ENCODE results near the gene FOXJ3.
A peak's percentile ranks its signal among the peaks of the same experiment; 100 is the strongest.

Gene FOXJ3

DNA sequence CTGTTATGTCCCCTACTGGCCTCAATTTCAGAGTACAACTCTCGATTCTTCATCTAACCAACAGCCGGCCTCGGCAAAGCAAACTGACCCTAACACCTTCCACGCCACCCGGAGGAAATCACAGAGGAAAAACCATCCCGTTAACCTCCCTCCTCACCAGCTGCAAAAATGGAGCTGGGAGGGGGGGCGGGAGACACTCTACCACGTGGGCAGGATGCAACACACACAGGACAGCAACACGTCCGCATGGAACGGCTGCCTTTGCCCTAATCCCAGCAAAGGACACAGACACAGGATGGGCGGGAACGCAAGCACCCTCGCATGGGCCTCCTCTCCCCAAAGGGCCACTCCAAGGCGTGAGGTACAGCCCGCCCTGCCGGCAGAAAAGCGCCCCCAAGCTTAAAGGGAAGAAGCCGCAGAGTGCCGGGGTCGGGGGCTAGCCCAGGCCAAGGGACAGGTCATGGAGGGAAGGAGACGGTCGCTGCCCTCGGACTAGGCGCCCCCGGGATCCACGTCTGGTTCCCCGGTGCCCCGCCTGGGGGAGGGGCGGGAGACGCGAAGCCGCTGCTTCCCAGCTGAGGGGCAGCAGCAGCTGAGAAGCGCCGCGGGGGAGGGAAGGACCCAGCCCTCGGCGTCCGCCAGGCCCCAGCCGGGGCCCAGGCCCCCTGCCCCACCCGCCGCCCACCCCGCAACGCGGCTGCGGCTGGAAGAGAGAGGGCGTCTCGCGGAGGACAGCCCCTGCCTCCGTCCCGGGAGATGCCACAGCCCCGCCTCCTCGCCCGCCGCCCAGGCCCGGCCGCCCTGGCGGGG lies 590 bp downstream of the FOXJ3 start:
- peak; percentile 36 for DNase-seq (ENCODE audit: low spot score)

DNA sequence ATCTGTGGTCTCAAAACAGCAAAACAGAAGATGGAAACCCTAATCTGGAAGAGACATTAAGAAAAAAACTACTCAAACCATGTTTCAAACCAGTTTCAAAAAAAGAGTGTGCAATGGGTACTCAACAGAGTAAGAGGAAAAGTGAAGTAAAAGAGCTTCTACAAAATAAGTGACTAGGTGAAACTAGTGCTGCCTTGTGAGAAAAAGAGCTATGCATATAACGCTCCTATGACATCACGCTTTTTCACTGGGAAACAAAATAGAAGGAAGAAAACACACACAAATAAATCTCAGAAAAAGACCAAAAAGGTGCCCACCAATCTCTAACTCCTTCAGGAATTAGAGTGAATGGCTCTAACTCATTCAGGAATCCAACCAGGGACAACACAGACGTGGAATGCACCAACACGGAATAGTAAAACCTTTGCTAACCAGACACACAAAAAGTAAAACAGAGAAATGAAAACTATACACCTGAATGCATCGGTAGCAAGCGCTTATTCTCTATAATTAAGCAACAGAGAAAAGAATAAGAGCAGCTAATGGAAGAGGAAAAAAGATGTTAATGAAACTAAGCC lies 1.3 kb downstream of the FOXJ3 start:
- peak; percentile 25 for DNase-seq (ENCODE audit: low spot score)

DNA sequence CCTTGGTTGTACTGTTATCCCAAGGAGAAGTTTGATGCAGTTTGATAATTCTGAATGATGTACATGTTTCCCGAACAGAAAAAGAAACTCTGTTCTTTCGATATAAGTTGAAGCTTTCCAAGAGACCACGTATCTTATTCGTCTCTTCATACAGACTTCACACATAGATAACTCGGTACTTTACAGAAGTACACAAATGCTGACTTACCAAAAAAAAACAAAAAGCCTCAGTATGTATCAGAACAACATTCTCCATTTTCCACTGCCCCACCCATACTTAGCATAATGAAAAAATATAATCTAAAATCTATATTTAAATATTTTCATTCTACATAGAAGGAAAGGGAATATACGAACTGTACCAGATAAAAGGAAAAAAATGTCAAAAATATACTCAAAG lies 2.2 kb downstream of the FOXJ3 start:
- DNase-seq (ENCODE audit: low spot score) = no peak

DNA sequence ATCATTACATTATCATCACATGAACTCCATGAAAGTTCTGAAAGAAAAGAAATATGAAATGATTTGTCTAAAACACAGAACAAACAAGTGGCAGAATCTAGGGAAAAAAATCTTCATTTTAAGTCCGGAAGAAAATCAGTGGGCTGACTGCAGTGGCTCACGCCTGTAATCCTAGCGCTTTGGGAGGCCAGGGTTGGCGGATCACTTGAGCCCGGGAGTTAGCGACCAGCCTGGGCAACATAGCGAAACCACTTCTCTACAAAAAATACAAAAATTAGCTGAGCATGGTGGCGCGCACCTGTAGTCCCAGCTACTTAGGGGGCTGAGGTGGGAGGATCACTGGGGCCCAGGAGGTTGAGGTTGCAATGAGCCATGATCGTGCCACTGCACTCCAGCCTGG lies 4.8 kb downstream of the FOXJ3 start:
- DNase-seq (ENCODE audit: low spot score) = no peak

DNA sequence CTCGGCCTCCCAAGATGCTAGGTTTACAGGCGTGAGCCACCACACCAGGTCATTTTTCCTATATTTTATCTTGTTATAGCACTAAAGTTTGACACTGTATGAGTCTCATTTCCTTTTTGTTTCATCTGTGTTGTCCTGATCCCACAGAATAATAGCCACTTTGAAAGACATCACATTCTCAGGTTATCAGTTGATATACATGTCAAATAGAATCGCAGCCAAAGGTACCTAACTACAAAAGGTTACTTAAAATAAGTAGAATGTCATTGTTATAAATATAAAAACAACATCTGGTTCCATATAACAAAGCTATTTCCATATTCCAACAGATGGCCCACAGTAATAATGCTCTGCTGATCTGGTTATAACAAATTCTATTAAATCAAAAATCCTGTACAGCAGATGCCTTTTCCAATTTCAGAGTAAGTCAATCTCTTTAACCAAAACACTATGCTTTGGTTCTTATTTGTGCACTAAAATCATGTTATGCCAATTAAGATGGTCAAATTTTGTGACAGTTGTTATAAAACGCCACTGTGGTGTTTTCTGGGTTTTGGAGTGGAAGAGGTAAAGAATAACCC lies 6.0 kb downstream of the FOXJ3 start:
- DNase-seq (ENCODE audit: low spot score) = no peak

DNA sequence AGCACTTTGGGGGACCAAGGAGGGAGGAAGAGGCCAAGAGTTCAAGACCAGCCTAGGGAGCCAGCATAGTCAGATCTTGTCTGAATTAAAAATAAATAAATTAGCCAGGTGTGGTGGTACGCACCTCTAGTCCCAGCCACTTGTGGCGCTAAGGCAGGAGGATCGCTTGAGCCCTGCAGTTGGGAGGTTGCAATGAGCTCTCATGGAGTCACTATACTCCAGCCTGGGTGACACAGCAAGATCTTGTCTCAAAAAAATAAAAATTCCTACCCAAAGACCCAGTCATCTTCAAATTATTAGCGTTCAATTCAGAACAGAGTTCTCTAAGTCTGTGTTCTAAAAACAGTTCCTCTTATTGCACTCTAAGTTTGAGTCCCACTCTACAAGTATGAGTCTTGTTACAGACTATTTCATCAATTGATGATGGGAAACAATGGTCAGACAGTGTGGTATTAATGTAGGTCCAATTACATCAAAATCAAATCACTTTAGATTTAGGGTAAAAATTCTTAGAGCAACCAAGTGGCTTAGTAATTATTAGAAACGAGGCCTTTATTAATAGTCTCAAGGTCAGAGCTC lies 6.9 kb downstream of the FOXJ3 start:
- no peak for DNase-seq (ENCODE audit: low spot score)

DNA sequence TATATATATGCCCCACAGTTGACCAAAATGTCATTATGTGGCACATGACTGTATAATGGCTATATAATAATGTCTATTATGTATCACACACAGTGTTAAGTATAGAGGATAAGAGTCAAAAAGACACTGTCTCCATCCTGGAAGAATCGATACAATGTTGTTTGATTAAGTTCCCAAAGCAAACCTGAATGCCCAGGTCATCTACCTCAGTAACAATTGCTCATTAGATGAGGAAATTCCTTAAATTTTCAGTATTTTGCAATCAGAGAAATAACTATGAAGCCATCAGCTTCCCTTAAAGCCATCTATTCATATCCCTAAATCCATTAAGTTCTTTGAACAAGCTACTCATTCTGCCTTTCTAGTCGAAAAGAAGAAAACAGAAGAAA lies 10.0 kb downstream of the FOXJ3 start:
- no peak for DNase-seq (ENCODE audit: low spot score)

DNA sequence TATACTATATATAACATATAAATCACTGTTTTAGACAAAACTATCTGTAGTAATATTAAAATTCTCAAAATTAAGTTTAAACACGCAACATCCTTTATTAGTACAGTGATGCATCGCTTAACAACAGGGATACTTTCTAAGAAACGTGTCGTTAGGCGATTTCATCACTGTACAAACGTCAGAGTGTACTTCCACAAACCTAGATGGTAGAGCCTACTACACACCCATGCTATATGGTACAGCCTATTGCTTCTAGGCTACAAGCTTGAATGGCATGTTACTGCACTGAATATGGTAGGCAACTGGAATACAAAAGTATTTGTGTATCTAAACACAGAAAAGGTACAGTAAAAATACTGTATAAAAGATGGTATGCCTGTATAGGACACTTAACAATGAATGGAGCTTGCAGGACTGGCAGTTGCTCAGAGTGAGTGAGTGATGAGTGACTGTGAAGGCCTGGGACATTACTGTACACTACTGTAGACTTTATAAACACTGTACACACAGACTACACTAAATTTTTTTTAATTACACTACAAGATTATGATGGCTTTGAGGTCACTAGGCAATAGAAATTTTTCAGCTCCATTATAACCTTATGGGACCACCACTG lies 10.5 kb downstream of the FOXJ3 start:
- DNase-seq (ENCODE audit: low spot score) = no peak

DNA sequence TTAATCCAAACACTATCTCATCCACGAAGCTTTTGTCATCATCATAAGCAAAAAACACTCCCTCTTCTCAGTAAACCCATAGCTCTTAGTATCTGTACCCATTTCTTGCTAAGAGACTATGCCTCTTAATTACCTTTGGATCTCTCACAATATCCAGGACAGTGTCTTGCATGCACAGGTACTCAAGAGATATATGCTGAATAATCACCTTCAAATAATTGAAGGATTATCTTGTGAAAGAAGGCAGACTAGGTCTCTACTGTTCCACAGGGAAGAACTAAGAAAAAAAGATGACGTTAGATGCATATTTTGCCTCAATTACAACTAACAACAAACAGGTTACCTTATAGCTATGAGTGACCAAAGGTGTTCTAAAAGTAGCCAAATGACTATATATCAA lies 11.5 kb downstream of the FOXJ3 start:
- no peak for DNase-seq (ENCODE audit: low spot score)

DNA sequence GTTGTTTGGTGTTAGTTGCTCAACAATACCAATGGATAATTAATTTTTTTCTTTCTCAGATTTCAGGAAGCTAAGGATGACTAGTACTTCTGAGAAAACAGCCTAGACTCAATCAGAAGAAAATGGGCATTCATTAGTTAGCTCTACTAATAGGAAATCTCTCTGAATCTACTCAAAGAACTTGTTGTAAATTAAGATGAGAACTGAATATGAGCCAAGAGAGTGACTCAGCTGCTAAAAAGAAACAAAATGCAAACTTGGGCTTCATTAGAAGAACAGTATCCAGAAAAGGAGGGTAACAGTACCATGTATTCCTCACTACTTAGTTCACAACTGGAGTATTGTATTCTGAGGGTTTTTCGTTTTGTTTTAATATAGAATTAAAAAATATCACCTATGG lies 12.5 kb downstream of the FOXJ3 start:
- DNase-seq (ENCODE audit: low spot score) = no peak

DNA sequence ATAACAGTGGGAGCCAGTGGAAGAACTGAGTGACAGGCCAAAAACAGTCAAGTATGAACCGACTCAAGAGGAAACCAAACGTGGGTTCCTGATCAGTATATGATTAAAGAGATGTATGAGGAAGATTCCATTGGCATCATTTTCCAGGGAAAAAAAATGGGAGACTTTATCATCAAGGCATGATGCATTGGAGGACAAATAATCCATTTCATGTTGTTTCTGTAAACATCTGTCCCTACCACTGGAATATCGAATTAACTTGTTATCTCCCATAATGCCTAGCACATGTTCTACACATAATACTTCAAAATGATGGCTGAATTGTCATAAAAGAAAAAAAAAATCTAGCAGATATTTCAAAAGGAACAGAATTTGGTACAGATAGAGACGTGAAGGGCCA lies 13.3 kb downstream of the FOXJ3 start:
- no peak for DNase-seq (ENCODE audit: low spot score)

DNA sequence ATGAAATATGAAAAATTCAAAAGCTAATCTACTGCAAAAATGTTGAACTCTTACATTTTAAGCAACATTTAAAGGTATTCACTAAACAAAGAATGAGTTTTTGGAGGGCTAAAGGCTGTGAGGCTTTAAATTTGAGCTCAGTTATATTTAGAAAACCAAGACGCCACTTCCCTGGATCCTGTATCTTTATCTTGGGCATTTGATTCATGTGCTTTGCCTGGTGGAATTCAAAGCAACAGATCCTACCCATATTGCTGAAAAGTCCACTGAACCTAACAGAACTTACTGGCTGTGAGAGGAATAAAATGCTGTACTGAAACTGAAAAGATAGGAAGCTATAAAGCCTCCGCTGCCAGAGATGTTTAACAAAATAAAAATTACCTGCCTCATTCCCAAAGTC lies 14.3 kb downstream of the FOXJ3 start:
- DNase-seq (ENCODE audit: low spot score) = no peak

DNA sequence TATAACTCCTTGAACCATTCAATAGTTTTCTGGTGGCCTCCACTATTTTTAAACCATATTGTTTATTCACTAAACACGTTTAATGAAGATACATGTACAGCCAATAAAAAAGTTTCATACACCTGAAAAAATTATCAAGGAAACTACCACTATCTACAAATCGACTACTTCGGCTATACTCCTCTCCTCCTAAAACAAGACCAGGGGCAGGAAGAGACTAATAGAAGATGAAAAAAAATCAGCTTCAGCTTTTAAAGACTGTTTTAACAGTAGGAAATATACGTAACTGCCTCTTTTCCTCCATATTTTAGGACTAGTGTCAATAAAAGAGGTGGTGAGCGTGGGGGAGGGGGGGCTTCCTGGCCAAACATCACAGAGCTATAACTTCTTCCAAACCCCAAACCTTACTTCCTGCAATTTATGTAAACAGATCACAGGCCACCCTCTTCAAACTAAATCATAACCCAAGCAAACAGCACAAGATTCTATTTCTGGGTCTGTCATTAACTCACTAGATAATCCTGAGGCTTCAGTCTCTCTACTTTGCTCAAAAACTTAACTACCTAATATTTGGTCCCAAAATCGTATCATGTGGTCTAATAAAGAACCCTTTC lies 15.1 kb downstream of the FOXJ3 start:
- DNase-seq (ENCODE audit: low spot score) = no peak

DNA sequence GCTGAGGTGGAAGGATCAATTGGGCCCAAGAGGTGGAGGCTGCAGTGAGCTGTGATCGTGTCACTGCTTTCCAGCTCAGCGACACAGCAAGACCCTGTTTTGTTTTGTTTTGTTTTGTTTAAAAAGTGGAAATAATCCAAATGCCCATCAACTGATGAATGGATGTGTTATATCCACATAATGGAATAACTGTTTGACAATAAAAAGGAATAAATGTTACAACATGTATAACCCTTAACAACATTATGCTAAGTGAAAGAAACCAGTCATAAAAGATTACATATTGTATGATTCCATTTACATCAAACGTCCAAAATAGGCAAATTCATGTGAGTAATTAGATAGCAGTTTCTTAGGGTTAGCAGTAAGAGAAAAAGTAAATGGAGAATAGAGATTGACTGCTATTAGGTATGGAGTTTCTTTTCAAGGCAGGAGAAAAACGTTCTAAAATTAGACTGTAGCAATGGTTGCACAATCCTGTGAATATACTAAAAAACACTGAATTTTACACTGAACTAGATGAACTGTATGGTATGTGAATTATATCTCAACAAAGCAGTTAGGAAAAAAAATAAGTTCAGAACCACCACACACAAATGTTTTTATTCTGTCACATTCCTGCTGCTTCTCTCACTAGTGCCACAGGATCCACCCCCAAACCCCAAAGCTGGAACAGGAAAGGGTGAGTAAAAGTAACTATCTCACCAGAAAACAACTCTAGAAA lies 15.7 kb downstream of the FOXJ3 start:
- DNase-seq (ENCODE audit: low spot score) = no peak

DNA sequence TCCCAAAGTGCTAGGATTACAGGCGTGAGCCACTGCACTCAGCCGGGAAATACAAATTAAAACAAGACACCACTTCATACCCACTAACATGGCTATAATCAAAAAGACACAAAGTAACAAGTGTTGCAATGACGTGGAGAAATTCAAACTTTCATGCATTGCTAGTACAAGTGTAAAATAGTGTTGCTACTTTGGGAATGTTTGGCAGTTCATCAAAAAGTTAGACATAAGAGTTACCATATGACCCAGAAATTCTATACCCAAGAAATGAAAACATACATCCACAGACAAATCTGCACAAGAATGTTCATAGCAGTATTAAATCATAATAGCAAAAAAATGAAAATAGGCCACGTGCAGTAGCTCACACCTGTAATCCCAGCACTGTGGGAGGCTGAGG lies 16.4 kb downstream of the FOXJ3 start:
- no peak for DNase-seq (ENCODE audit: low spot score)

DNA sequence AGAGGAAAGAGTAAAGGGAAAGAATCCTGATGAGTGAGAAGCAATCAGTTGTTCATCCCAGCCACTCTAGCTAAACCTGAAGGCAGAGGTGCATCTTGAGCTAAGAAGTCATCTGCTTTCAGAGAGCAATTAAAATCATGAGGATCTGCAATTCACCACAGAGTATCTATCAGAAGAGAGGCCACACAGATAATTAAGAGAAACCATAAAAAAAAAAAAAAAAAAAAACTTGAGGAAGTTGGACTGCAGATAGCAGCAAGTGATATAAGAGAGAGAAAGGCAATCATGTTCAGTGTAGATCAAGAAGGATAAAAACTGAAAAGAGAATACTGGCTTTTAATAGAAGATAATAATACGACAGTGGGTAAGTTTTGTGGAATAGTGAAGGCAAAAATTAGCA lies 17.7 kb downstream of the FOXJ3 start:
- no peak for DNase-seq (ENCODE audit: low spot score)

DNA sequence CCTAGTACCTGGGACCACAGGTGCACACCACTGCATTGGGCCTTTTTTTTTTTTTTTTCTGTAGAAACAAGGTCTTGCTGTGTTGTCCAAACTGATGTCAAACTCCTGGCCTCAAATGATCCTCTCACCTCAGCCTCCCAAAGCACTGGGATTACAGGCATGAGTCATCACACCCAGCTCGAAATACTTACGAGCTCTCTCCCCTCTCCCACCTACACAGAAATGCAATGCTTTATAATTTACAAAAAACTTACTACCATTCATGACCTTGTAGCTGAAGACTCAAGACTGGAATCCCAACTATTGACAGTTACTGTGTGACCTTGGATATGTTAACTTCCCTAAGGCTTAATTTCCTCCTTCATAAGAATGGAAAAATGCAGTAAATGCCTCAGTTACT lies 18.7 kb downstream of the FOXJ3 start:
- no peak for DNase-seq (ENCODE audit: low spot score)

DNA sequence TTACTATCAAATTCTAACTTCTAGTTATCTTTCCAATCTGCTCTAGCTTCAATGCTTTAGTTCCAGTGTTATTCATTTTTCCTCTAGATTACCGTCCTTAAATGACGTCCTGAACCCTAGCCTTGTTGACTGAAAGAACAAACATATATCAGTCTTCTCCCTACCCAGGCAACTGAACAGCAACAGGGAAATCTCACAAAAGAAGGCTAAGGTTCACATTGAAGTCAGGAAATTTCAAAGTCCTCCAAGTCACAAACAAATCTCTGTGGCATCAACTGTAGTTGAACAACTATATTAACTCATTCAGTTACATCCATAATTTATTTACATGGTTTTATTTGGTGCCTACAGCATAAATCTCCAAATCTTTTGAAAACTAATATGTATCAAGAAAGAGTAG lies 19.5 kb downstream of the FOXJ3 start:
- no peak for DNase-seq (ENCODE audit: low spot score)

DNA sequence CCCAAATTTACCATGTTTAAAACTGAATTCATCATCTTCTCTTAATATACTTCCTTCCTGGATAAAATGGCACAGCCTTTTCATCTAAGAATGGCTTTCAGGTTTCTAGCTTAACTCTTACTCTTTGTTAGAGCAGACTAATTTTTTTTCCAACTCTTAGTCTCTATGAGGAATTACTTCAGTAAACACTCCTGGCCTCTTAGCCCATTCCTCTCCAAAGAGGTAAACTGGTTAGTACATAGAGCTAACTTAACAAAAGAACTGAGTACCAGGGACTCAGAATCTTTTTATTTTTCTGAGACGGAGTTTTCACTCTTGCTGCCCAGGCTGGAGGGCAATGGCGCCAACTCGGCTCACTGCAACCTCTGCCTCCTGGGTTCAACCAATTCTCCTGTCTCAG lies 21.1 kb downstream of the FOXJ3 start:
- DNase-seq (ENCODE audit: low spot score) = no peak

DNA sequence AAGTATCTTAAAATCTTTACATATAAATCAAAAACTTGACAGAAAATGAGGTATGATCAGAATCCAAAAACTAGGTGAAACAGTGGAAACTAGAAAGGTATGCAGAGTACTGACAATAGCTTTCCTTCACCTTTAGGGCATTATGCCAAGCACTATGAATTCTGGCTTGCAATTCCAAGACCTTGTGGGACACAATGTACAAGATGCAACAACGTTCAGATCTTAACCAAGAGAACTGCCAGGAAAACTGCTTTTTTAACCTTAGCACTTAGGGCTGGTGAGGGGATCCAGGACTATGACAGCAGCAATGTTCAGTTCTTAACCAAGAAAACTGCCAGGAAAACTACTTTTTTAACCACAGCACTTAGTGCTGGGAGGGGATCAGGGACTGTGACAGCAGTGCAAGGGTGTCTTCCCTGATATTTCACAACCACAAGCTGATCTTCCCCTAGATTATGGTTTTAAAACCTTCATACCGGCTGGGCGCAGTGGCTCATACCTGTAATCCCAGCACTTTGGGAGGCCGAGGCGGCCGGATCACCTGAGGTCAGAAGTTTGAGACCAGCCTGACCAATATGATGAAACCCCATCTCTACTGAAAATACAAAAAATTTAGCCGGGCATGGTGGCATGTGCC lies 22.3 kb downstream of the FOXJ3 start:
- DNase-seq (ENCODE audit: low spot score) = no peak

DNA sequence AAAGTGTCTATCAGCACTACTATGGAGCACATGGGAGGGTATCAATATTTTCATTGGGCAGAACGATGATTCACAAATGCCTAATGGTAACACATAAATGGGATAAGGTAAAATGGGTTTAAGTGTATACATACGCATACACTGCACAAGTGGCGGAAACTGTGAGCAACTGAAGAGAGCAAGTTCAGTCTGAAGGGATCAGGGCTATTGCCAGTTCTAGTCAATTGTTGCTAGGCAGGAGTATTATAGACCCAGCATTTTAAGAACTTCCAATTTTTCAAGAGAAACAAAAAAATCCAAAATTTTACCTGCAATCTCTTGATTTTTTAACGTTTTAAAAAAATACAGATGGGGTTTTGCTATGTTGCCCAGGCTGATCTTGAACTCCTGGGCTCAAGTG lies 23.1 kb downstream of the FOXJ3 start:
- no peak for DNase-seq (ENCODE audit: low spot score)
